SK-N-SH (cell line): ENCODE measurements around the gene HSPG2. TPM values are rescaled to one million over a fixed set of nuclear protein-coding genes. Genes with fewer than 3 reads are reported as not detected.

Experiments
- EP300 ChIP-seq, 2 experiments: IDR thresholded peaks; 2 replicates each; pipeline versions ENCODE4 v1.4.0 to v1.6.1; 2012; ENCODE audit warnings: borderline replicate concordance in 1 of 2, low read depth in 1 of 2, low read length in 1 of 2
- EZH2phosphoT487 ChIP-seq: fragments of 200-600 bp; sonication (generic); IDR thresholded peaks from 2 replicates; pipeline ENCODE4 v1.6.1; 2017; ENCODE audit warnings: low read depth, mixed run types, mild to moderate bottlenecking, antibody characterized with exemption, moderate library complexity, borderline replicate concordance
- GABPA ChIP-seq: IDR thresholded peaks from 2 replicates; pipeline ENCODE4 v1.4.0; 2012; ENCODE audit warnings: low read depth, mild to moderate bottlenecking
- JUND ChIP-seq: IDR thresholded peaks from 2 replicates; pipeline ENCODE4 v1.4.0; 2012
- NFIC ChIP-seq: IDR thresholded peaks from 2 replicates; pipeline ENCODE4 v1.4.0; 2012; ENCODE audit warnings: borderline replicate concordance
- NRF1 ChIP-seq: IDR thresholded peaks from 2 replicates; pipeline ENCODE4 v1.6.1; 2012; ENCODE audit warnings: low read depth, mild to moderate bottlenecking, low read length
- POLR2AphosphoS5 ChIP-seq: IDR thresholded peaks from 2 replicates; pipeline ENCODE4 v1.6.1; 2012; ENCODE audit warnings: low read depth, low read length
- RAD21 ChIP-seq: IDR thresholded peaks from 2 replicates; pipeline ENCODE4 v1.6.1; 2012; ENCODE audit warnings: mild to moderate bottlenecking, low read length
- RFX5 ChIP-seq: IDR thresholded peaks from 2 replicates; pipeline ENCODE4 v1.6.1; 2012; ENCODE audit warnings: mild to moderate bottlenecking, improper control_type of control experiment, low read length
- RXRA ChIP-seq: IDR thresholded peaks from 2 replicates; pipeline ENCODE4 v1.4.0; 2012; ENCODE audit warnings: low read depth, mild to moderate bottlenecking, borderline replicate concordance
- SIN3A ChIP-seq: IDR thresholded peaks from 2 replicates; pipeline ENCODE4 v1.6.1; 2012; ENCODE audit warnings: low read depth, mild to moderate bottlenecking, low read length, moderate library complexity, borderline replicate concordance
- SMC3 ChIP-seq: IDR thresholded peaks from 2 replicates; pipeline ENCODE4 v1.6.1; 2012; ENCODE audit warnings: low read depth, low read length, improper control_type of control experiment
- TAF1 ChIP-seq: IDR thresholded peaks from 2 replicates; pipeline ENCODE4 v1.6.1; 2012; ENCODE audit warnings: low read depth, mild to moderate bottlenecking, low read length, moderate library complexity, borderline replicate concordance
- TCF12 ChIP-seq: IDR thresholded peaks from 2 replicates; pipeline ENCODE4 v1.4.0; 2012
- TEAD4 ChIP-seq: IDR thresholded peaks from 2 replicates; pipeline ENCODE4 v1.4.0; 2012; ENCODE audit warnings: mild to moderate bottlenecking, borderline replicate concordance; ENCODE audit not compliant: insufficient read depth
- YY1 ChIP-seq: IDR thresholded peaks from 2 replicates; pipeline ENCODE4 v1.4.0; 2012; ENCODE audit warnings: low read depth, mild to moderate bottlenecking
- polyA plus RNA-seq, 3 experiments: library from polyadenylated mRNA; depleted of rRNA; stranded (reverse); fragments of >200 nt; gene quantifications; 2 replicates each; pipeline ENCODE4 v1.2.3, GENCODE V29; 2012
- TF ChIP-seq, protein P1 (sequence below): IDR thresholded peaks from 2 replicates; pipeline ENCODE4 v1.4.0; 2012; ENCODE audit warnings: low read depth, borderline replicate concordance
- TF ChIP-seq, protein P2 (sequence below): IDR thresholded peaks from 2 replicates; pipeline ENCODE4 v1.6.1; 2012; ENCODE audit warnings: mild to moderate bottlenecking, low read depth, low read length, moderate library complexity
- TF ChIP-seq, protein P3 (sequence below): IDR thresholded peaks from 2 replicates; pipeline ENCODE4 v1.4.0; 2012; ENCODE audit warnings: low read depth
- TF ChIP-seq, protein P4 (sequence below): IDR thresholded peaks from 2 replicates; pipeline ENCODE4 v1.4.0; 2012; ENCODE audit warnings: low read depth, borderline replicate concordance
- TF ChIP-seq, protein P5 (sequence below): fragments of 150-350 bp; IDR thresholded peaks from 2 replicates; pipeline ENCODE4 v1.6.1; 2017; ENCODE audit warnings: antibody characterized with exemption, low read length, low read depth, borderline replicate concordance
- TF ChIP-seq, protein P6 (sequence below): IDR thresholded peaks from 2 replicates; pipeline ENCODE4; 2012

HSPG2 gene
- polyA plus RNA-seq, 1 of the 3 experiments (the other 2 are of a cell fraction): 28.9 TPM

DNA sequence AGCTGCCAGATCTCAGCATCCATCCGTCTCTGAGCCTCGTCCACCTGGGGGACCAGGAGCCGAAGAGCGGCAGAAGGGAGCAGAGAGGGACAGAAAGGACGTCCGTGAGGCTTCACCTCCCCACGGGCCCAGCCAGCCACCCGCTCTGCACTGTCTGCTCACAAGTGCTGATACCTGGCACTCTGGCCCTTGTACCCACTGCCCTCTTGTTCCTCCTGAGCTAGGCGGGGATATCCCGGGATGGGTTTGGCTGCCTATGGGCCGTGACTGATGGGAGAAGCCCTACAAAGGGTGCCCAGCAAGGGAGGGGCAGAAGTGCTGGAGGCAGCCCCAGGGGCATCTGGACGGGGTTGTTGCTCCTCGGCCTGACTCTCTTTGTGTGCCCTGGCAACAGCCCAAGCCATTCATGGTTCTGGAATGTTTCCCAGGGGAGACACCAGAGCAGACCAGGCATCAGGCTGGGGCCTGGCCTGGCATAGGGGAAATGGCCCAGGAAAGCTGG lies 67.4 kb downstream of the HSPG2 start (continued):
- TF ChIP-seq, protein P1, sequence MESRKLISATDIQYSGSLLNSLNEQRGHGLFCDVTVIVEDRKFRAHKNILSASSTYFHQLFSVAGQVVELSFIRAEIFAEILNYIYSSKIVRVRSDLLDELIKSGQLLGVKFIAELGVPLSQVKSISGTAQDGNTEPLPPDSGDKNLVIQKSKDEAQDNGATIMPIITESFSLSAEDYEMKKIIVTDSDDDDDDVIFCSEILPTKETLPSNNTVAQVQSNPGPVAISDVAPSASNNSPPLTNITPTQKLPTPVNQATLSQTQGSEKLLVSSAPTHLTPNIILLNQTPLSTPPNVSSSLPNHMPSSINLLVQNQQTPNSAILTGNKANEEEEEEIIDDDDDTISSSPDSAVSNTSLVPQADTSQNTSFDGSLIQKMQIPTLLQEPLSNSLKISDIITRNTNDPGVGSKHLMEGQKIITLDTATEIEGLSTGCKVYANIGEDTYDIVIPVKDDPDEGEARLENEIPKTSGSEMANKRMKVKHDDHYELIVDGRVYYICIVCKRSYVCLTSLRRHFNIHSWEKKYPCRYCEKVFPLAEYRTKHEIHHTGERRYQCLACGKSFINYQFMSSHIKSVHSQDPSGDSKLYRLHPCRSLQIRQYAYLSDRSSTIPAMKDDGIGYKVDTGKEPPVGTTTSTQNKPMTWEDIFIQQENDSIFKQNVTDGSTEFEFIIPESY: no peak
- TF ChIP-seq JUND (peak; percentile 84), GABPA (no peak), RAD21 (peak; percentile 23; the same call in 1 of the 2 replicates), TCF12 (peak; percentile 83), EZH2phosphoT487 (no peak), SMC3 (no peak; the same call in 1 of the 2 replicates), TEAD4 (0 out of 2 replicates have a peak, but pooled peaks have one; percentile 61), YY1 (no peak), TAF1 (no peak), NFIC (peak; percentile 95), RXRA (peak; percentile 57; the same call in 1 of the 2 replicates), SIN3A (no peak), EP300 (IDR thresholded peaks at IDR 0.05; ENCODE audit: borderline replicate concordance in 1 of 2, low read depth in 1 of 2, low read length in 1 of 2) (peak in 1 of 2 experiments; percentile 48; a peak in 2 of 4 replicates), NRF1 (no peak), RFX5 (no peak), POLR2AphosphoS5 (no peak)
- TF ChIP-seq, protein P2, sequence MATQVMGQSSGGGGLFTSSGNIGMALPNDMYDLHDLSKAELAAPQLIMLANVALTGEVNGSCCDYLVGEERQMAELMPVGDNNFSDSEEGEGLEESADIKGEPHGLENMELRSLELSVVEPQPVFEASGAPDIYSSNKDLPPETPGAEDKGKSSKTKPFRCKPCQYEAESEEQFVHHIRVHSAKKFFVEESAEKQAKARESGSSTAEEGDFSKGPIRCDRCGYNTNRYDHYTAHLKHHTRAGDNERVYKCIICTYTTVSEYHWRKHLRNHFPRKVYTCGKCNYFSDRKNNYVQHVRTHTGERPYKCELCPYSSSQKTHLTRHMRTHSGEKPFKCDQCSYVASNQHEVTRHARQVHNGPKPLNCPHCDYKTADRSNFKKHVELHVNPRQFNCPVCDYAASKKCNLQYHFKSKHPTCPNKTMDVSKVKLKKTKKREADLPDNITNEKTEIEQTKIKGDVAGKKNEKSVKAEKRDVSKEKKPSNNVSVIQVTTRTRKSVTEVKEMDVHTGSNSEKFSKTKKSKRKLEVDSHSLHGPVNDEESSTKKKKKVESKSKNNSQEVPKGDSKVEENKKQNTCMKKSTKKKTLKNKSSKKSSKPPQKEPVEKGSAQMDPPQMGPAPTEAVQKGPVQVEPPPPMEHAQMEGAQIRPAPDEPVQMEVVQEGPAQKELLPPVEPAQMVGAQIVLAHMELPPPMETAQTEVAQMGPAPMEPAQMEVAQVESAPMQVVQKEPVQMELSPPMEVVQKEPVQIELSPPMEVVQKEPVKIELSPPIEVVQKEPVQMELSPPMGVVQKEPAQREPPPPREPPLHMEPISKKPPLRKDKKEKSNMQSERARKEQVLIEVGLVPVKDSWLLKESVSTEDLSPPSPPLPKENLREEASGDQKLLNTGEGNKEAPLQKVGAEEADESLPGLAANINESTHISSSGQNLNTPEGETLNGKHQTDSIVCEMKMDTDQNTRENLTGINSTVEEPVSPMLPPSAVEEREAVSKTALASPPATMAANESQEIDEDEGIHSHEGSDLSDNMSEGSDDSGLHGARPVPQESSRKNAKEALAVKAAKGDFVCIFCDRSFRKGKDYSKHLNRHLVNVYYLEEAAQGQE: no peak
- TF ChIP-seq, protein P3, sequence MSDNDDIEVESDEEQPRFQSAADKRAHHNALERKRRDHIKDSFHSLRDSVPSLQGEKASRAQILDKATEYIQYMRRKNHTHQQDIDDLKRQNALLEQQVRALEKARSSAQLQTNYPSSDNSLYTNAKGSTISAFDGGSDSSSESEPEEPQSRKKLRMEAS: peak; percentile 44; the same call in 1 of the 2 replicates
- TF ChIP-seq, protein P4, sequence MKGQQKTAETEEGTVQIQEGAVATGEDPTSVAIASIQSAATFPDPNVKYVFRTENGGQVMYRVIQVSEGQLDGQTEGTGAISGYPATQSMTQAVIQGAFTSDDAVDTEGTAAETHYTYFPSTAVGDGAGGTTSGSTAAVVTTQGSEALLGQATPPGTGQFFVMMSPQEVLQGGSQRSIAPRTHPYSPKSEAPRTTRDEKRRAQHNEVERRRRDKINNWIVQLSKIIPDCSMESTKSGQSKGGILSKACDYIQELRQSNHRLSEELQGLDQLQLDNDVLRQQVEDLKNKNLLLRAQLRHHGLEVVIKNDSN: no peak
- TF ChIP-seq, protein P5, sequence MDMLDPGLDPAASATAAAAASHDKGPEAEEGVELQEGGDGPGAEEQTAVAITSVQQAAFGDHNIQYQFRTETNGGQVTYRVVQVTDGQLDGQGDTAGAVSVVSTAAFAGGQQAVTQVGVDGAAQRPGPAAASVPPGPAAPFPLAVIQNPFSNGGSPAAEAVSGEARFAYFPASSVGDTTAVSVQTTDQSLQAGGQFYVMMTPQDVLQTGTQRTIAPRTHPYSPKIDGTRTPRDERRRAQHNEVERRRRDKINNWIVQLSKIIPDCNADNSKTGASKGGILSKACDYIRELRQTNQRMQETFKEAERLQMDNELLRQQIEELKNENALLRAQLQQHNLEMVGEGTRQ: no peak
- TF ChIP-seq, protein P6, sequence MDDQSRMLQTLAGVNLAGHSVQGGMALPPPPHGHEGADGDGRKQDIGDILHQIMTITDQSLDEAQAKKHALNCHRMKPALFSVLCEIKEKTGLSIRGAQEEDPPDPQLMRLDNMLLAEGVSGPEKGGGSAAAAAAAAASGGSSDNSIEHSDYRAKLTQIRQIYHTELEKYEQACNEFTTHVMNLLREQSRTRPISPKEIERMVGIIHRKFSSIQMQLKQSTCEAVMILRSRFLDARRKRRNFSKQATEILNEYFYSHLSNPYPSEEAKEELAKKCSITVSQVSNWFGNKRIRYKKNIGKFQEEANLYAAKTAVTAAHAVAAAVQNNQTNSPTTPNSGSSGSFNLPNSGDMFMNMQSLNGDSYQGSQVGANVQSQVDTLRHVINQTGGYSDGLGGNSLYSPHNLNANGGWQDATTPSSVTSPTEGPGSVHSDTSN: peak; percentile 28; the same call in 1 of the 2 replicates
